HG03039 (cell line): ENCODE measurements around the gene MST1.

Source experiments
- ATAC-seq: cut with Tn5 transposase; IDR thresholded peaks from one replicate; pipeline ENCODE4 v1.9.1; 2021; ENCODE audit warnings: mild to moderate bottlenecking, moderate library complexity; ENCODE audit not compliant: unreplicated experiment

Gene MST1

GRCh38 chr3:49639551-49639950 lies 49.7 kb downstream of the MST1 start:
- no peak for ATAC-seq

- no peak for ATAC-seq
These were observed 50.8 kb downstream of the MST1 start for GRCh38 chr3:49638445-49638844.

GRCh38 chr3:49636883-49637609 lies 52.2 kb downstream of the MST1 start:
- ATAC-seq = no peak

- no peak for ATAC-seq
These were observed 54.5 kb downstream of the MST1 start for GRCh38 chr3:49634736-49635135.
